Transverse colon (tissue), 4 donors: ENCODE measurements around the gene P4HB.

Experiments used
- POLR2A ChIP-seq: fragments of 450-650 bp; IDR thresholded peaks from one replicate; pipeline ENCODE4 v1.6.1; 2016; ENCODE audit warnings: antibody characterized with exemption, mild to moderate bottlenecking, moderate library complexity
- POLR2AphosphoS5 ChIP-seq, 3 donors: sonication (generic); formaldehyde crosslinking; IDR thresholded peaks; one replicate each; pipeline ENCODE4 v1.6.1; 2016; ENCODE audit warnings: antibody characterized with exemption in 3 of 3
- TF ChIP-seq, protein P1 (sequence below), 5 experiments: fragments of 200-600 bp in 3 of 5; fragments of 450-650 bp in 2 of 5; sonication (generic) in 3 of 5; IDR thresholded peaks; 1 replicate in 2 of 5; 2 replicates in 3 of 5; pipeline ENCODE4 v1.5.1; 2016 to 2017; ENCODE audit warnings: antibody characterized with exemption in 5 of 5, inconsistent platforms in 3 of 5, mild to moderate bottlenecking in 2 of 5, moderate library complexity in 1 of 5

DNA sequence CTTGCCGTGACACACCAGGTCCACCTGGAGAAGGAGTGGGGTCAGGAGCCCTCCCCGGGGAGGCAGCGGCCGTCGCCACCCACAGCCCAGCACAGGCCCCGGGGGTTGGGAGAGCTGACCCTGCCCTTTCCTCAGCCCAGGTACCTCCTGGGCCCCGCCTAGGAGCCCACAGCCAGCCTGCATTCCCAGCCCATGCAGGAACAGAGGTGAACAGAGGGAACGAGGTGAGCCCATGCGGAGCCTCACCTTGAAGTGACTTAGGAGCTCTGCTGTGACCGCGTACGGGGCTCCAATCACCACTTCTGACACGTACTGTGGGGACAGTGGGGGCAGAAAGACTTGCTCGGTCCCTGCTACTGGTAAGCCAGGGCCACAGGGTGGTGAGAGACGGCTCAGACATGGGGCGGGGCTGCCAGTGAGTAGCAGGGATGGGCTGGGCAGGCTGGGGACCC, 45.1 kb upstream of the P4HB start:
- TF ChIP-seq, protein P1, sequence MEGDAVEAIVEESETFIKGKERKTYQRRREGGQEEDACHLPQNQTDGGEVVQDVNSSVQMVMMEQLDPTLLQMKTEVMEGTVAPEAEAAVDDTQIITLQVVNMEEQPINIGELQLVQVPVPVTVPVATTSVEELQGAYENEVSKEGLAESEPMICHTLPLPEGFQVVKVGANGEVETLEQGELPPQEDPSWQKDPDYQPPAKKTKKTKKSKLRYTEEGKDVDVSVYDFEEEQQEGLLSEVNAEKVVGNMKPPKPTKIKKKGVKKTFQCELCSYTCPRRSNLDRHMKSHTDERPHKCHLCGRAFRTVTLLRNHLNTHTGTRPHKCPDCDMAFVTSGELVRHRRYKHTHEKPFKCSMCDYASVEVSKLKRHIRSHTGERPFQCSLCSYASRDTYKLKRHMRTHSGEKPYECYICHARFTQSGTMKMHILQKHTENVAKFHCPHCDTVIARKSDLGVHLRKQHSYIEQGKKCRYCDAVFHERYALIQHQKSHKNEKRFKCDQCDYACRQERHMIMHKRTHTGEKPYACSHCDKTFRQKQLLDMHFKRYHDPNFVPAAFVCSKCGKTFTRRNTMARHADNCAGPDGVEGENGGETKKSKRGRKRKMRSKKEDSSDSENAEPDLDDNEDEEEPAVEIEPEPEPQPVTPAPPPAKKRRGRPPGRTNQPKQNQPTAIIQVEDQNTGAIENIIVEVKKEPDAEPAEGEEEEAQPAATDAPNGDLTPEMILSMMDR (IDR thresholded peaks at IDR 0.05), result no peak
- no peak for TF ChIP-seq POLR2AphosphoS5 (IDR thresholded peaks at IDR 0.05)
- no peak for TF ChIP-seq POLR2A
